Gastrocnemius medialis (tissue), 4 donors: ENCODE results near the gene SOWAHA. TPM values are rescaled to one million over a fixed set of nuclear protein-coding genes. Genes with fewer than 3 reads are reported as not detected.

Experiments
- ATAC-seq, 2 donors: fragments of 150-250 bp; one replicate each; pipeline ENCODE4 v1.9.1; 2016
- DNase-seq, 2 donors: peaks; one replicate each; pipeline ENCODE4 v3.0.0-alpha.2; 2019
- H3K27ac ChIP-seq, 4 donors: fragments of 200-600 bp; sonication (generic); 1 replicate in 1 of 4; 2 replicates in 3 of 4; pipeline ENCODE4 v1.5.1; 2016 to 2018; ENCODE audit warnings: mild to moderate bottlenecking in 2 of 4, moderate library complexity in 1 of 4
- H3K27me3 ChIP-seq, 3 donors: fragments of 200-600 bp; sonication (generic) in 2 of 3; 1 replicate in 1 of 3; 2 replicates in 2 of 3; pipeline versions ENCODE4 v1.5.1 to v1.6.0; 2016 to 2019; ENCODE audit warnings: mild to moderate bottlenecking in 1 of 3, moderate library complexity in 1 of 3
- H3K36me3 ChIP-seq, 2 donors: fragments of 200-600 bp; sonication (generic) in 1 of 2; one replicate each; pipeline ENCODE4 v1.5.1; 2017 to 2018
- H3K4me1 ChIP-seq, 2 donors: fragments of 200-600 bp; sonication (generic) in 1 of 2; one replicate each; pipeline ENCODE4 v1.5.1; 2016 to 2017; ENCODE audit warnings: mild to moderate bottlenecking in 2 of 2
- H3K4me3 ChIP-seq, 4 donors: fragments of 200-600 bp; sonication (generic) in 3 of 4; 1 replicate in 1 of 4; 2 replicates in 3 of 4; pipeline ENCODE4 v1.5.1; 2016 to 2019; ENCODE audit warnings: mild to moderate bottlenecking in 2 of 4
- H3K9me3 ChIP-seq, 3 donors: fragments of 200-600 bp; sonication (generic) in 2 of 3; 1 replicate in 1 of 3; 2 replicates in 2 of 3; pipeline ENCODE4 v1.5.1; 2016 to 2019
- POLR2A ChIP-seq, 2 donors: fragments of 450-650 bp; IDR thresholded peaks; one replicate each; pipeline ENCODE4 v1.6.1; 2017; ENCODE audit warnings: antibody characterized with exemption in 2 of 2, mild to moderate bottlenecking in 2 of 2, moderate library complexity in 2 of 2
- in situ Hi-C, 4 donors: fragments of 200-750 bp; cut with MboI; loops; one replicate each; pipeline versions ENCODE4 v1.15.0 to v1.8.0; 2017; ENCODE audit warnings: low sequenced_read_pairs in 4 of 4
- intact Hi-C: fragments of 100-400 bp; cut with DNase I; formaldehyde crosslinking; loops from one replicate; pipeline ENCODE4 v1.15.1; 2023; ENCODE audit warnings: low total_unique reads
- total RNA-seq, 4 donors: library from RNA; depleted of rRNA; stranded (reverse); fragments of >200 nt; gene quantifications; one replicate each; pipeline versions ENCODE4 v1.1.0 to v1.2.3, GENCODE V29; 2016
- TF ChIP-seq, protein P1 (sequence below), 5 experiments: fragments of 450-650 bp in 3 of 5; fragments of 200-600 bp in 2 of 5; sonication (generic) in 2 of 5; IDR thresholded peaks in 4 of 5; conservative IDR thresholded peaks in 1 of 5; 1 replicate in 4 of 5; 2 replicates in 1 of 5; pipeline ENCODE4 v1.5.1; 2016 to 2019; ENCODE audit warnings: antibody characterized with exemption in 5 of 5, mild to moderate bottlenecking in 3 of 5, moderate library complexity in 3 of 5

SOWAHA gene
- total RNA-seq, 4 donors from 2014 or later = 0.27 TPM; not detected in 3

DNA sequence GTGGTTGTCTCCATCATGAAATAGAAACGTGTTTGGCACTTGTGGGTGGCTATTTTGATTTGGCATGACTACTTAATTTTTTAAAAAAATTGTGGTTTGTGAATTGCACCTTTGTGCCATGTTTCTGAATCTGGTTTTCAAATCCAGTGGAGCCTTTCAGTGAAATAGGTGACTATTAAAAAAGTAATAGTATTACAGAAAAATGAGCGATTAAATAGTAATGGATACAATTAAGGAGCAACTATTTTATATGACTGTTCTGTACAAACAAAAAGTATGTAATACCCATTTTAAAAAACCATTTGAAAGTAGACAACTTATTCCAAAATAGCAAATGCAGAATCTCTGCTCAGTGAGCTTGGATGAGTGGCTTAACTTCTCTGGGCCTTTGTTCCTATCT is 3.0 kb downstream of the SOWAHA start:
- intact Hi-C loops = no loop called here
- no peaks in the 10 kb centered on the region for H3K36me3 ChIP-seq

DNA sequence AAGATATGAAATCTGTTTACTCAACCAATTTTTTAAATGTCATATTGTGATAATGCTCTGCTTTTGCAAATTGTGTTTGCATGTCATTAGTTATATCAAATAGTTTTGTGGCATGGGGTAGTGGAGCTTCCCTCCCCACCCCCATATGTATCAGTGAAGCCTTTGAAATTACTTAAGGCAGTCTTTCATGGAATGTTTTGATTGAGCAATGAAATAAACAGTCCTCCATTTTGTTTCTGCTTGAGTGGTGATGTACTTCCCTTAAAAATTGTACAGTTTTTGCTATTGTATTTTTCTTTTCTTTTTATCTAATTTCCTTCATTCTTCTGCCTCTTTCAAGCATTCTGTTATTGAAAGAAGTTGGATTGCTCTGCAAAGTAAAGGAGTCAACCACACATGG is 3.5 kb downstream of the SOWAHA start:
- ATAC-seq = no peak
- Histone ChIP-seq H3K36me3 (no peaks in the 10 kb centered on the region), H3K4me3 (no peak overlapping the region), H3K27me3 (peaks cover 16 to 27% (median 25%) of the 10 kb centered on the region in 3 donors), H3K9me3 (no peaks in the 10 kb centered on the region), H3K27ac (no peak overlapping the region), H3K4me1 (peaks cover 0 to 12% of the 10 kb centered on the region in 2 donors)
- DNase-seq = no peak
- TF ChIP-seq, protein P1, sequence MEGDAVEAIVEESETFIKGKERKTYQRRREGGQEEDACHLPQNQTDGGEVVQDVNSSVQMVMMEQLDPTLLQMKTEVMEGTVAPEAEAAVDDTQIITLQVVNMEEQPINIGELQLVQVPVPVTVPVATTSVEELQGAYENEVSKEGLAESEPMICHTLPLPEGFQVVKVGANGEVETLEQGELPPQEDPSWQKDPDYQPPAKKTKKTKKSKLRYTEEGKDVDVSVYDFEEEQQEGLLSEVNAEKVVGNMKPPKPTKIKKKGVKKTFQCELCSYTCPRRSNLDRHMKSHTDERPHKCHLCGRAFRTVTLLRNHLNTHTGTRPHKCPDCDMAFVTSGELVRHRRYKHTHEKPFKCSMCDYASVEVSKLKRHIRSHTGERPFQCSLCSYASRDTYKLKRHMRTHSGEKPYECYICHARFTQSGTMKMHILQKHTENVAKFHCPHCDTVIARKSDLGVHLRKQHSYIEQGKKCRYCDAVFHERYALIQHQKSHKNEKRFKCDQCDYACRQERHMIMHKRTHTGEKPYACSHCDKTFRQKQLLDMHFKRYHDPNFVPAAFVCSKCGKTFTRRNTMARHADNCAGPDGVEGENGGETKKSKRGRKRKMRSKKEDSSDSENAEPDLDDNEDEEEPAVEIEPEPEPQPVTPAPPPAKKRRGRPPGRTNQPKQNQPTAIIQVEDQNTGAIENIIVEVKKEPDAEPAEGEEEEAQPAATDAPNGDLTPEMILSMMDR (IDR thresholded peaks at IDR 0.05 in 4 of 5, conservative IDR thresholded peaks at IDR 0.05 in 1 of 5) = no peak
- TF ChIP-seq POLR2A (IDR thresholded peaks at IDR 0.05) = no peak
- intact Hi-C loops = no loop called here
- in situ Hi-C loops = loop anchor here in 2 of 4 donors (25.0 kb wide), 1 partner anchor 279 kb away; the partner anchor contains the start of gene IL5 (in 2 of the 2)

More for the DNA sequence above, 3.0 kb downstream of the SOWAHA start:
- H3K9me3 ChIP-seq = no peaks in the 10 kb centered on the region
- DNase-seq (no peak), ATAC-seq (no peak)
- in situ Hi-C loops = loop anchor here in 2 of 4 donors (25.0 kb wide), 1 partner anchor 279 kb away; the partner anchor contains the start of gene IL5 (in 2 of the 2)
- peaks cover 0 to 12% of the 10 kb centered on the region in 2 donors for H3K4me1 ChIP-seq
- TF ChIP-seq POLR2A (IDR thresholded peaks at IDR 0.05) = no peak
- TF ChIP-seq, protein P1 (IDR thresholded peaks at IDR 0.05 in 4 of 5, conservative IDR thresholded peaks at IDR 0.05 in 1 of 5) = no peak
- no peak overlapping the region for H3K27ac ChIP-seq
- H3K27me3 ChIP-seq = peaks cover 21 to 32% (median 30%) of the 10 kb centered on the region in 3 donors
- H3K4me3 ChIP-seq = no peak overlapping the region

DNA sequence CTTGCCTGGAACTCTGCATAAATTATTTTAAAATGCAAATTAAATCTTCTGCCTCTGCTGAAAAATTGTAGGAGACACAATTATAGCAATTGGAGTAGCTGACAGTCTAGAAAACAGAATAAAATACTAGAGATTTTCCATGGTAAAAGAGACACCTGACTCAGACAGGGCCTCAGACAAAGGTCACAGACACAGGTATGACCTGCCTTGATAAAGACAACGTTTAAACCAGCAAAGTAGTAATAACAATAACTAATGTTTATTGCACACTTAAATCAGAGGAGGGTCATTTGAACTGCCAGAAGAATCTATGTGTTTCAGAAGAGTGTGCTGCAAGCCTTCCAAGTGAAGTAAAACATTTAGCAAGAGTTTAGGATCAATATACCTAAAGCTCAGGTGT is 3.9 kb downstream of the SOWAHA start:
- intact Hi-C loops = no loop called here

DNA sequence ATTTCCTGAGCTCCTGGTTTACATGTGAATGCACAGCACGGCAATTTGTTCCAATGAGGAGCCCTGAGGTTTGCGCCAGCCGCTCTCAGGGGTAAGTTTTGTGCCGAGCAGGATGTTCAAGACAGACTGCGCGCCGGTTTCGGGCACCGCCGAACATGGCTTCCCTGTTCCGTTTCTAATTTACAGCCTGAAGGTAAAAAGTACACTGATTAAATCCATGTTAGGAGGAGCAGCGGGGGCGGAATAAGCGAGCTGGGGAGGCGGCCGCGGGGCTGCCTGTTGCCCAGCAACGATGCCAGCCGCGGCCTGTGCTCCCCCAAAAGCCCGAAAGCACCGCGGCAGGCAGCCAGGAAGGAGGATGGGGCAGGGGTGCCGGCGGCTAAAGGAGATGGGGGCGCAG is 6.4 kb downstream of the SOWAHA start:
- intact Hi-C loops (no loop called here), in situ Hi-C loops (loop anchor here in 2 of 4 donors (25.0 kb wide), 1 partner anchor 282 kb away; the partner anchor contains the start of gene IL5 (in 2 of the 2))
- peaks cover 0 to 3% (median 0%) of the 10 kb centered on the region in 3 donors for H3K27me3 ChIP-seq
- TF ChIP-seq, protein P1 (IDR thresholded peaks at IDR 0.05 in 4 of 5, conservative IDR thresholded peaks at IDR 0.05 in 1 of 5) = no peak
- TF ChIP-seq POLR2A (IDR thresholded peaks at IDR 0.05) = no peak
- H3K36me3 ChIP-seq = no peaks in the 10 kb centered on the region
- peaks cover 0 to 3% of the 10 kb centered on the region in 2 donors for H3K4me1 ChIP-seq
- no peaks in the 10 kb centered on the region for H3K9me3 ChIP-seq
- H3K27ac ChIP-seq = no peak overlapping the region
- no peak overlapping the region for H3K4me3 ChIP-seq
- DNase-seq = no peak
- ATAC-seq = no peak

More for the DNA sequence above, 3.9 kb downstream of the SOWAHA start:
- DNase-seq (no peak), ATAC-seq (no peak)
- no peak overlapping the region for H3K27ac ChIP-seq
- H3K36me3 ChIP-seq = no peaks in the 10 kb centered on the region
- peaks cover 0 to 12% of the 10 kb centered on the region in 2 donors for H3K4me1 ChIP-seq
- no peak for TF ChIP-seq POLR2A (IDR thresholded peaks at IDR 0.05)
- TF ChIP-seq, protein P1 (IDR thresholded peaks at IDR 0.05 in 4 of 5, conservative IDR thresholded peaks at IDR 0.05 in 1 of 5) = no peak
- no peak overlapping the region for H3K4me3 ChIP-seq
- in situ Hi-C loops = loop anchor here in 2 of 4 donors (25.0 kb wide), 1 partner anchor 280 kb away; the partner anchor contains the start of gene IL5 (in 2 of the 2)
- peaks cover 12 to 23% (median 21%) of the 10 kb centered on the region in 3 donors for H3K27me3 ChIP-seq
- H3K9me3 ChIP-seq = no peaks in the 10 kb centered on the region
